Right lobe of liver (tissue), 4 donors: Measurements from ENCODE around the gene MIP.
"Not testable (repeated sequence)": the region's sequence is repeated elsewhere in the genome, so short reads cannot be mapped to it uniquely, and the experiment has no call there.

Source experiments
- POLR2A ChIP-seq: fragments of 450-650 bp; IDR thresholded peaks from one replicate; pipeline ENCODE4 v1.6.1; 2017; ENCODE audit warnings: antibody characterized with exemption, mild to moderate bottlenecking
- TF ChIP-seq, protein P1 (sequence below), 4 donors: fragments of 200-600 bp in 3 of 4; fragments of 450-650 bp in 1 of 4; IDR thresholded peaks; one replicate each; pipeline versions ENCODE4 v1.5.1 to v1.8.0; 2016 to 2022; ENCODE audit warnings: antibody characterized with exemption in 4 of 4, mild to moderate bottlenecking in 2 of 4
- donor health status: DM: no; HTN: no; CAD: no.
- donor health status: DM: no; HTN: no; CAD: no.
- donor health status: DM: no; HTN: yes; CAD: no.

DNA sequence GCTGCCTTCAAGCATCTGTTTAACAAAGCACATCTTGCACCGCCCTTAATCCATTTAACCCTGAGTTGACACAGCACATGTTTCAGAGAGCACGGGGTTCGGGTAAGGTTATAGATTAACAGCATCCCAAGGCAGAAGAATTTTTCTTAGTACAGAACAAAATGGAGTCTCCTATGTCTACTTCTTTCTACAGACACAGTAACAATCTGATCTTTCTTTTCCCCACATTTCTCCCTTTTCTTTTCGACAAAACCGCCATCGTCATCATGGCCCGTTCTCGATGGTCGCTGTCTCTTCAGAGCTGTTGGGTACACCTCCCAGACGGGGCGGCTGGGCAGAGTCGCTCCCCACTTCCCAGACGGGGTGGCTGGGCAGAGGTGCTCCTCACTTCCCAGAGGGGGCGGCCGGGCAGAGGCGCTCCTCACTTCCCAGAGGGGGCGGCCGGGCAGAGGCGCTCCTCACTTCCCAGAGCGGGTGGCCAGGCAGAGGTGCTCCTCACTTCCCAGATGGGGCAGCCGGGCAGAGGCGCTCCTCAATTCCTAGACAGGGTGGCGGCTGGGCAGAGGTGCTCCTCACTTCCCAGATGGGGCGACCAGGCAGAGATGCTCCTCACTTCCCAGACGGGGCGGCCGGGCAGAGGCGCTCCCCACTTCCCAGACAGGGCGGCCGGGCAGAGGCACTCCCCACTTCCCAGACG lies 39.1 kb upstream of the MIP start:
- TF ChIP-seq, protein P1, sequence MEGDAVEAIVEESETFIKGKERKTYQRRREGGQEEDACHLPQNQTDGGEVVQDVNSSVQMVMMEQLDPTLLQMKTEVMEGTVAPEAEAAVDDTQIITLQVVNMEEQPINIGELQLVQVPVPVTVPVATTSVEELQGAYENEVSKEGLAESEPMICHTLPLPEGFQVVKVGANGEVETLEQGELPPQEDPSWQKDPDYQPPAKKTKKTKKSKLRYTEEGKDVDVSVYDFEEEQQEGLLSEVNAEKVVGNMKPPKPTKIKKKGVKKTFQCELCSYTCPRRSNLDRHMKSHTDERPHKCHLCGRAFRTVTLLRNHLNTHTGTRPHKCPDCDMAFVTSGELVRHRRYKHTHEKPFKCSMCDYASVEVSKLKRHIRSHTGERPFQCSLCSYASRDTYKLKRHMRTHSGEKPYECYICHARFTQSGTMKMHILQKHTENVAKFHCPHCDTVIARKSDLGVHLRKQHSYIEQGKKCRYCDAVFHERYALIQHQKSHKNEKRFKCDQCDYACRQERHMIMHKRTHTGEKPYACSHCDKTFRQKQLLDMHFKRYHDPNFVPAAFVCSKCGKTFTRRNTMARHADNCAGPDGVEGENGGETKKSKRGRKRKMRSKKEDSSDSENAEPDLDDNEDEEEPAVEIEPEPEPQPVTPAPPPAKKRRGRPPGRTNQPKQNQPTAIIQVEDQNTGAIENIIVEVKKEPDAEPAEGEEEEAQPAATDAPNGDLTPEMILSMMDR (IDR thresholded peaks at IDR 0.05), result not testable (repeated sequence)
- not testable (repeated sequence) for TF ChIP-seq POLR2A
